Ishikawa (cell line): ENCODE results near the gene EIF3B.

Source experiments
- CEBPB ChIP-seq: IDR thresholded peaks from 2 replicates; pipeline ENCODE4 v1.6.1; 2012
- CREB1 ChIP-seq: IDR thresholded peaks from 2 replicates; pipeline ENCODE4 v1.6.1; 2012; ENCODE audit warnings: low read depth
- EGR1 ChIP-seq: IDR thresholded peaks from 2 replicates; pipeline ENCODE4 v1.6.1; 2012
- EP300 ChIP-seq: IDR thresholded peaks from 2 replicates; pipeline ENCODE4 v1.6.1; 2012; ENCODE audit warnings: borderline replicate concordance
- FOXM1 ChIP-seq: IDR thresholded peaks from 2 replicates; pipeline ENCODE4 v1.6.1; 2012; ENCODE audit warnings: low read depth, borderline replicate concordance
- NFIC ChIP-seq: IDR thresholded peaks from 2 replicates; pipeline ENCODE4 v1.6.1; 2012
- RAD21 ChIP-seq: IDR thresholded peaks from 2 replicates; pipeline ENCODE4 v1.6.1; 2012; ENCODE audit warnings: low read depth
- TAF1 ChIP-seq: IDR thresholded peaks from 2 replicates; pipeline ENCODE4 v1.6.1; 2012; ENCODE audit warnings: low read depth, mild to moderate bottlenecking
- YY1 ChIP-seq: IDR thresholded peaks from 2 replicates; pipeline ENCODE4 v1.6.1; 2012; ENCODE audit warnings: low read depth
- ZBTB7A ChIP-seq: IDR thresholded peaks from 2 replicates; pipeline ENCODE4 v1.6.1; 2012; ENCODE audit warnings: low read depth
- TF ChIP-seq, protein P1 (sequence below): IDR thresholded peaks from 2 replicates; pipeline ENCODE4 v1.6.1; 2012; ENCODE audit warnings: low read depth, mild to moderate bottlenecking
- TF ChIP-seq, protein P2 (sequence below): IDR thresholded peaks from 2 replicates; pipeline ENCODE4 v1.6.1; 2012

DNA sequence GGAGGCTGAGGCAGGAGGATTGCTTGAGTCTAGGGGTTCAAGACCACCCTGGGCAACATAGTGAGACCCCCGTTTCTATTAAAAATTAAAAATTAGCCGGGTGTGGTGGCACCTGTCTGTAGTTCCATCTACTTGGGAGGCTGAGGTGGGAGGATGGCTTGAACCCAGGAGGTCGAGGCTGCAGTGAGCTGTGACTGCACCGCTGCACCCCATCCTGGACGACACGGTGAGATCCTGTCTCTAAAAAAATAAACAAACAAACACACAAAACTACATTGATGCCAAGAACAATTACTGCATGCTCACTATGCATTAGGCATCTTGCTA, 48.0 kb downstream of the EIF3B start:
- TF ChIP-seq CREB1 (no peak), YY1 (no peak), EGR1 (no peak), RAD21 (no peak), FOXM1 (no peak), EP300 (no peak), TAF1 (no peak), NFIC (no peak), CEBPB (no peak), ZBTB7A (no peak)
- TF ChIP-seq, protein P1, sequence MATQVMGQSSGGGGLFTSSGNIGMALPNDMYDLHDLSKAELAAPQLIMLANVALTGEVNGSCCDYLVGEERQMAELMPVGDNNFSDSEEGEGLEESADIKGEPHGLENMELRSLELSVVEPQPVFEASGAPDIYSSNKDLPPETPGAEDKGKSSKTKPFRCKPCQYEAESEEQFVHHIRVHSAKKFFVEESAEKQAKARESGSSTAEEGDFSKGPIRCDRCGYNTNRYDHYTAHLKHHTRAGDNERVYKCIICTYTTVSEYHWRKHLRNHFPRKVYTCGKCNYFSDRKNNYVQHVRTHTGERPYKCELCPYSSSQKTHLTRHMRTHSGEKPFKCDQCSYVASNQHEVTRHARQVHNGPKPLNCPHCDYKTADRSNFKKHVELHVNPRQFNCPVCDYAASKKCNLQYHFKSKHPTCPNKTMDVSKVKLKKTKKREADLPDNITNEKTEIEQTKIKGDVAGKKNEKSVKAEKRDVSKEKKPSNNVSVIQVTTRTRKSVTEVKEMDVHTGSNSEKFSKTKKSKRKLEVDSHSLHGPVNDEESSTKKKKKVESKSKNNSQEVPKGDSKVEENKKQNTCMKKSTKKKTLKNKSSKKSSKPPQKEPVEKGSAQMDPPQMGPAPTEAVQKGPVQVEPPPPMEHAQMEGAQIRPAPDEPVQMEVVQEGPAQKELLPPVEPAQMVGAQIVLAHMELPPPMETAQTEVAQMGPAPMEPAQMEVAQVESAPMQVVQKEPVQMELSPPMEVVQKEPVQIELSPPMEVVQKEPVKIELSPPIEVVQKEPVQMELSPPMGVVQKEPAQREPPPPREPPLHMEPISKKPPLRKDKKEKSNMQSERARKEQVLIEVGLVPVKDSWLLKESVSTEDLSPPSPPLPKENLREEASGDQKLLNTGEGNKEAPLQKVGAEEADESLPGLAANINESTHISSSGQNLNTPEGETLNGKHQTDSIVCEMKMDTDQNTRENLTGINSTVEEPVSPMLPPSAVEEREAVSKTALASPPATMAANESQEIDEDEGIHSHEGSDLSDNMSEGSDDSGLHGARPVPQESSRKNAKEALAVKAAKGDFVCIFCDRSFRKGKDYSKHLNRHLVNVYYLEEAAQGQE, result no peak
- TF ChIP-seq, protein P2, sequence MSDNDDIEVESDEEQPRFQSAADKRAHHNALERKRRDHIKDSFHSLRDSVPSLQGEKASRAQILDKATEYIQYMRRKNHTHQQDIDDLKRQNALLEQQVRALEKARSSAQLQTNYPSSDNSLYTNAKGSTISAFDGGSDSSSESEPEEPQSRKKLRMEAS, result no peak
